Measurements from ENCODE around the gene SMAD2.

Gene SMAD2

DNA sequence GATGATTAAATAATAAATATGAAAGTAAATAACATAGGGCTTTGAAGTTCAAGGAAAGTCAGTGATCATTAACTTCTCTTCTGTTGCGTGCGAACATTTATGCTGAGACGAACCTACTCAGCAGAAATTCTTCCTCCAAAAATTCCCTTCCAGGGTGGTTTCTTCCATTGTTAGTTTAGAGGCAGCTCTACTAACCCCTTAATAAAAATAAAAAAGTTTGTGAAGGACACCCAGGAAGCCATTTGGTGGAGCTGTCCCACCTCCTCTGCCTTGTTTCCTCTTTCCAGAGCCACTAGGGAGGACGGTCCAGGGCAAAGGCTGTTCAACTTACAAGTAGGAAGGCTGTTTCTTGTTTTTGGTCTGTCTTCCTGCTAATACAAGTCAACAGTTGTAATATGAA is 2.1 kb upstream of the SMAD2 start:
- in situ Hi-C loops (cut with MboI; ENCODE audit: low sequenced_read_pairs): loop anchor here (10.0 kb wide), 1 partner anchor 82 kb away; no protein-coding TSS in a partner anchor

DNA sequence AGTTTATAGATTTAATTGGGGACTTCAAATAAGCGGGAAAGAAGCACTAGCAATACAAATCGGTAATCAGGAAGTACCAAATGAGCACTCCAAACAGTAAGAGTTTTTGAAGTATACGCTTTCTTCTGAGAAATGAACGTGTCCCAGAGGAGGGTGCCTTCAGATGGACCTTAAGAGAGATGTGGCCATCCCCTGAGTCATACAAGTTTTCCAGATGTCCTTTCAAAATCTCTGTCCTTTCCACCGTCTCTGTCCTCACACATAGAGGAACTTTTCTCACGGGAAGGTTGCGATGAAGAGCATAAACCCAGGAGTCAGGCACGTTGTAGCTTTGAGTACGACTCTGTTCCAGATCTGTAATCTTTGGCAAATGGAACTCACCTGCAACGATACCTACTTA is 1.7 kb upstream of the SMAD2 start:
- in situ Hi-C loops (cut with MboI; ENCODE audit: low sequenced_read_pairs): loop anchor here (10.0 kb wide), 1 partner anchor 83 kb away; no protein-coding TSS in a partner anchor

DNA sequence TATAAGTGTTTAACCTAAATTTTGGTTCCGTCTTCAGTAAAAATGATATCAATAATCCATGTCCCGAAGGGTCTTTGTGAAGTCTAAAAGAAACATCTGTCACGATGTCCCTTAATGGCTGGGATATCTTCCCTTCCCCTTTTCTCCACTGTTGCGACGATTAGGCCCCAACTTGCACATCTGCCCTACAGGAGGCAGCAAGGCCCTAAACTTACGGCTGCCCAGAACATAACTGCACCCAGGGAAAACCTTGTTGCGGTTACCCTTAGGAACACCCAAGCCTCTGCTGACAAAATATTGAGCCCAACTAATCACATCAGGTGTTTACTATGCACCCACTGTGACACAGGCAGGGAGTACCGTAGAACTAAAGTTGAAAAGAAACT is 1.3 kb upstream of the SMAD2 start:
- in situ Hi-C loops (cut with MboI; ENCODE audit: low sequenced_read_pairs): loop anchor here (10.0 kb wide), 1 partner anchor 83 kb away; no protein-coding TSS in a partner anchor

DNA sequence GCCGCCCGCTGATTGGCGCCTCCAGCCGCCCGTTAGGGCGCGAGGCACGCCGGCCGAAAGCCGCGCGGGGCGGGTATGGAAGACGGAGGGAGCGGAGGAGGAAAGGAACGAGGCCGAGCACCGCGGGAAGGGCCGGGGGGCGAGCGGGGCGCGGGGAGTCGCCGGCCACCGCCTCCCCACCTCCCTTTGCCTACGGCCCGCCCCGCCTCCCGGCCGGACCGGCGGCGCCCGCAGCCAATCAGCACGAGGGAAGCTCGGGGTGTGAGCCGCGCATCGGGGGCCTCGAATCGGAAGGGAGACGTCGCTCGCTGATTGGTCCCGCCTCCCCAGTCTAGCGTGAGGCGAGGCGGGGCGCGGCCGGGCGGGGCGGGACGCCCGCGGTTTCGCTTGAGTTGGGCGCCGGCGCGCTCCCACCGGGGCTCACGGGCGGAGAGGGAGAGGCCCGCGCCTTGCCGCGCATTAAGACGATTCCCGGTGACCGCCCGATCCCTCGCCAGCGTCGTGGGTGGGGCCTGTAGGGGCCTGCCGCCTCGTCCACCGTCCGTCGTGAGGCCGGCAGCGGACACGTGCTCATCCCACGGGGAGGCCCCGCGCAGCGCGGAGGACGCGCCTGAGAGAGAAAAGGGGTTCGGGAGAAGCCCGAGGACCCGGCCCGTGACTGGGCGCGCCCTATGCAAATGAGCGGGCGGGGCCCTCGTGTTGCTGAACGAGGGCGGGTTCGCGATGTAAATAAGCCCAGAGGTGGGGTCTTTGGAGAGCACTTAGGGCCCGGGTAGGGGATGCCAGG is 665 bp upstream of the SMAD2 start:
- in situ Hi-C loops (cut with MboI; ENCODE audit: low sequenced_read_pairs): loop anchor here (10.0 kb wide), 1 partner anchor 84 kb away; no protein-coding TSS in a partner anchor

DNA sequence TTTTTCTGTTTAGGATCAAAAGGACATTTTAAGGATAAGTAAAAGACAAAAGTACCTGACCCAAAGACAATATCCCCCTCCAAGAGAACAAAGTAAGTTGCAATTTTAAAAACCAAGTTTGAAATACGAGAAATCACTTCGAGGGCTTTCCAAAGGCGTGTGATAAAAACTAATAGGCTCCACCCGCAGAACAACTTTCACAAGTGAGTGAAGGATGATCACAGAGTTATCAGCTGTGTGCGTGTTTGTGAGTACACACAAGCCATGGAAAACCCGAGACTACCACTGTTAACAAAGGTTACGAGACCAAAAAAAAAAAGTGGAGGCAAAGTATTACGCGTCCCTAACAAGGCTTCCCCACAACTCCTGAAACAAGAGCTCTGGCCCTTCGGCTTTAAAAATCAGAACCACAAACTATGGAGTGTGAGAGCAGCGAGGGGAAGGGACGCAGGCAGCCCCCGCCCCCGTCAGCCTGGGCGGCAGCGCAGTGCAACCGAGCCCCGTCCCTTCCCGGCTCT is 719 bp downstream of the SMAD2 start:
- in situ Hi-C loops (cut with MboI; ENCODE audit: low sequenced_read_pairs): loop anchor here (10.0 kb wide), 1 partner anchor 85 kb away; no protein-coding TSS in a partner anchor

DNA sequence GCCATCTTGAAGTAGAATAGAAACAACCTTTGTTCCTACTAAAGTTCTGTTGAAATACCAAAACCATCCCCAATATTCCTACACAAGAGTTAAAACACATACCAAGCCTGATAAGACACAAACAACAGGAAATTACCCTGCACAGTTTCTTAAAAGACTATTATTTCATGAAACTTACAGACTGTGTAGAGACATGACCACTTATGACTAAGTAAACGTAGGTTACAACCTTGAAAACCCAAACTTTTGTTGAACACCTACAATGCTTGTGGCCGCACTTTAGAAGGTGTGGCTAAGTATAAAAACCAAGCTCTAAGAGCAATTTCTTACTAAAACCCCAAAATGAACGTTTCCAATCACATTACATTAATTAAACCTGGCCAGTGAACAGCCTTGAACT is 2.0 kb downstream of the SMAD2 start:
- in situ Hi-C loops (cut with MboI; ENCODE audit: low sequenced_read_pairs): no loop called here

DNA sequence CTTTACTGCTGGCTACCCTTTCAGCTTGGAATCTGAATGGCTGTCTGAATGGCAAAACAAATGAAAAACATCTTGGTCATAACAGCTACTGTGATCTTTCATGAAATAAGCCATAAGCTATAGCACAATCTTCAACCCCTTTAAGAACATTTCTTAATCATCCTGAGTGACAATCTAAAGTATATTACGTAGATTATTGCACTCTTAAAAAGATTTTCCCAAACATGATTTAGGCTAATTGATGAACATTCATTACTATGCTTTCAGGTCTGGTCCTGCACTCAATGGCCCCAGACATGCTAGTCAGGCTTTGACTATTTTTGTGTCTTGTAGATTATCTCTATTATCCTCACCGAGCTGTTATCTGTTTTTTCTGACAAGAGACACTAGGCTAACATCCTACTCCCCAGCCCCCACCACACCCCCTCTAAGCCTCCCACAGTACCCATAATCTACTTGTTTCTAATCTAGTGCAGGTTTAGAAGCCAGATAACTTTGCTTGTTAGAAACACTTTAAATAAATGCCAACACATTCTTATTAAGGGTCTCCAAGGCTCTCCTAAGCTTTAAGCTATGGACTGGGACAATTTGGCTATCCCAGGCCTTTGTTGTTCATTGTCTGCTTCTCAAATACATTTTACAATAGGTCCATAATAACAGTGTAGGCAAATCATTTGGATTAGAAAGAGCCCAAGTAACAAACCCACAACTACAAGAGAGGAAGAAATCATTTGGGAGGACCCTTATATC is 4.2 kb downstream of the SMAD2 start:
- in situ Hi-C loops (cut with MboI; ENCODE audit: low sequenced_read_pairs): no loop called here

DNA sequence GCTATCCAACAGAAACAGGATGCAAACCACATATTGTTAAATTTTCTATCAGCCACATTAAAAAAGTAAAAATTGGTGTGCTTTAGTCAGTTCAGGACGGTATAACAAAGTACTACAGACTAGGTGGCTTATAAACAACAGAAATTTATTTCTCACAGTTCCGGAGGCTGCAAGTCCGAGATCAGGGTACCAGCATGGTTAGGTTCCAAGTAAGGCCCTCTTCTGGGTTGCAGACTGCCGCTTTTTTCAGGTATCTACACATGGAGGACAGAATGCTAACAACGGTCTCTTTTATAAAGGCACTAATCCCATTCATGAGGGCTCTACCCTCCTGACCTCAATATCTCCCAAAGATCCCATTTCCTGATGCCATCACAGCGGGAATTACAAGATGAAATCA is 10.5 kb downstream of the SMAD2 start:
- in situ Hi-C loops (cut with MboI; ENCODE audit: low sequenced_read_pairs): no loop called here

DNA sequence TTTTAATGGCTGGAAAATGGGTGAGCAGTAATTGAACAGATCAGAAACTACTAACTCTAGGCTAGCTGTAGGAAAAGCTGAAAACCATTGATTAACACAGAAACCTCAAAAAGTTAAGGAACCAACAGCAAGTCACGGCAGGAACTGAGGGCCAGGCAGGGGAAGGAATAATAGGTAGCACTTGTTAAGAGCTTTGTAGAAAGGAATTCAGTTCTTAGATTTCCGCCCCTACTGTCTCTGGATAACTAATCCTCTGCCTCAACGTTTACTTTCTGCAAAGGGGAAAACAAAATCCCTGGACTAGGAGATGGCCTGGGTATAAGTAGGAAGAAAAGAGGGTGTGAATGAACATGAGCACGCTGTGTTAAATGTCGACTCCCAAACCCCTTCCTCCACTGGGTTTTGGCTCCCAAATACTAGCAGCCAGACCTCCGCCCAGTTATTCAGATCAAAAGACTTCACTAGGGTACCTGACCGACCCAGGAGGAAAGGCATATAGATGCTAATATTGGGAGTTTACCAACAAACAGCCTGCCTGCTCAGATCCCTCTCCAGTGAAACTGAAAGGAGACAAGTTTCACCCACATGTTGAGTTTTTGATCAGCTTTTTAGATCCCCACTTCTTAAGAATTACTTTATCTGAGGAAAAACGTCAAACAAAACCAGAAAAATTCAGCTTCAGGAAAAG is 12.4 kb downstream of the SMAD2 start:
- in situ Hi-C loops (cut with MboI; ENCODE audit: low sequenced_read_pairs): no loop called here

DNA sequence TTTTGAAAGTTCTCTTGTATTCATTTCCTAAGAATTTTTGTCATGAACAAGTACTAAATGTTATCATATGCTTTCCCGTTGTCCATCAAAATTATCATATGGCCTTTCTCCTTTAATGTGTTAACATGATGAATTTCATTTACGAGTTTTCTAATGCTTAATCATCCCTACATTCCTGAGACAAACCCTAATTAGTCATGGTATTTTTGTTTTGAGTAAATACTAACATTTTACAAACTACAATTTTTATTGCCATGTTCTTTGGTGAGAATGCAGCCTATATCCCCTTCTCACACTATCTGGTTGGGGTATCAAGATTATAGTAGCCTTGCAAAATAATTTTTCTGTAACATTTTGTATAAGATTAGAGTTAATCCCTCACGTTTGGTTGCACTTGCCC is 14.5 kb downstream of the SMAD2 start:
- in situ Hi-C loops (cut with MboI; ENCODE audit: low sequenced_read_pairs): no loop called here

DNA sequence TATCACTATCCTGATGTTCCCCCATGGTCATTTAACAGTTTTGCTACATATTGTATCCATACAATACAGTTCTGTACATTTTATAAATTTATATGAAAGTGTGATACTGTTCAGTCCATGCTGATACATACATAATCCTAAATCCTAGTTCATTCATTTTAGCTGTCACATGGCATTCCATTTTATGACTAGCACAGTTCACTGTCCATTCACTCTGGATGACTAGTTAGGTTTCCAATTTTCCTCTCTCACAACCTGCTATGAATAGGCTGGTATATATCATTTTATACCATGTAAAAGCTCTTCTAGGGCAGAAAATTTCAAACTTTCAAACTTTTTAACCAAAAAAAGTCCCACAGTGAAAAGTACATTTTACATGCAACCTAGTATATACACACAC is 15.2 kb downstream of the SMAD2 start:
- in situ Hi-C loops (cut with MboI; ENCODE audit: low sequenced_read_pairs): no loop called here

DNA sequence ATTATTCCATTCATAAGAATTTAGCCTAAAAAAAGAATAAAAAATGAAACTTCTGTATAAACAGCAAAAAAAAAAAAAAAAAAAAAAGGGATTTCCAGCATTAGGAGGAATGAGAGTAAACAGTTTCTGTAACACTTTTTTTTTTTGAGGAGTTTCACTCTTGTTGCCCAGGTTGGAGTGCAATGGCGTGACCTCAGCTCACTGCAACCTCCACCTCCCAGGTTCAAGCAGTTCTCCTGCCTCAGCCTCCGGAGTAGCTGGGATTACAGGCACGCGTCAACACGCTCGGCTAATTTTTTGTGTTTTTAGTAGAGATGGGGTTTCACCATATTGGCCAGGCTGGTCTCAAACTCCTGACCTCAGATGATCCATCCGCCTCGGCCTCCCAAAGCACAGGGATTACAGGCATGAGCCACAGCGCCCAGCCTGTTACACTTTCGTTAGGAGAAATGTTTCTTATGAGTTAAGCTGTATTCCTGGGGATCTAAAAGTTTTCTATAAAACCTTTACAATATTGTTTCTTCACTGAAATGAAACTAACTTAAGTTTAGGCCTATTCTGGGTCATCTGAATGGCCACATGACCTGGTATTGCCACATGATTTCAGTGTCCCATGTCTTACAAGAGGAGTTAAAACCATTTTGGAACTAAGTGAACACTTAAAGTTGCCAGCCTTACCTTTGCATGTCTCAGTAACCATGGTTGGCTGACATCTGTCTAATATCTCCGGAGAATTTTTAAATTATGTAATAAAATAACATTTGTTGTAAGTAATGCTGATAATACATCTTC is 17.5 kb downstream of the SMAD2 start:
- in situ Hi-C loops (cut with MboI; ENCODE audit: low sequenced_read_pairs): no loop called here

DNA sequence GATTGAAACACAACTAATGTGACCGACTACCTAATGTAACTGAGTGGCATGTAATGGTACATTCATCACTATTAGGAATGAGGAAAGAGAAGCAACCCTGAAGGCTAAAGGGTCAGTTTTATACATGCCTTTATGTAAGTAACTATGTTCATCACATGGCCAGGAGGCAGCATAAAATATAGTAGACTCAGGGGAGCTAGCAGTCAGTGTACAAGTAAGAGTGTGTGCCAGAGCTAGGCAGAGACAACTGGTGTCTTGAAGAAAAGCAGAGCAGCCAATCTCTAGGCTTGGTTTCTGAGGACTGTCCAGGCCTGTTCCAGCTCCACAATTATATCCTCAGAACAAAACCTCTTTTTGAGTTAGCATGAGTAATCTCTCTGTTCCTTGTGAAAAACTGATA is 18.1 kb downstream of the SMAD2 start:
- in situ Hi-C loops (cut with MboI; ENCODE audit: low sequenced_read_pairs): no loop called here

DNA sequence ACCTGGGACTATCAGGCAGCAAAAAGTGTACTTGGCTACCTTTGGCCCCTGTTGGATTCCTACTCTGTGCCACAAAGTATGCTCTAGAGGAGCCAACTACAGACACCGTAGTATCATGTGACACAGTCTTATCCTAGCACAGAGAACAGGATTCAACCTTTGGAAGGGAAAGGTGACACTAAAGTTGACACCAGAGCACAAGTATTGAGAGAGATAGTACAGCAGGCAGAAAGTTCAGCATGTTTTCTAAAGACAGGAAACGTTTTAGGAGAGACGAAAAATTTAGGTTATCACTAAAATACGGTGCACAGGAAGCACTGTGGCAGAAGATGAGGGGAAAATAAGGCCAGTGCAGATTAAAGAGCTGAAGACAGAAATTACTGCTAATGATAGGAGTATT is 18.6 kb downstream of the SMAD2 start:
- in situ Hi-C loops (cut with MboI; ENCODE audit: low sequenced_read_pairs): no loop called here

DNA sequence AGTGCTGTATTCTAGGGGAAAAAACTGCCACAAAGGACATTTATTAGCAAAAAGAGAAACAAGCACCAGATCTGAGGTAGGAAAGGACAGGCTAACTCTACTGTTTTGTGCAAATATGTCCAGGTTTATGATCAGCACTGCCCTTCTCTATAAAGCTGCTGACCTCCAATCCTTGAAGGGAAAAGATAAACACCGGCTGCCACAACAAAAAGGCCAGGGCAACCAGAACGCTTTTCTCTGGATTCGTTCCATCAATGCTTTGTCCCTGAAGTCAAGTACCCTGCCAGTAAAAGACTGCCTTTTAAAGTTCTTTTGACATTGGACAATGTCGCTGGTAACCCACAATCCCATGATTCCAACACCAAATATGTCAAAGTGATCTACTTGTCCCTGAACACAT is 21.0 kb downstream of the SMAD2 start:
- in situ Hi-C loops (cut with MboI; ENCODE audit: low sequenced_read_pairs): no loop called here

DNA sequence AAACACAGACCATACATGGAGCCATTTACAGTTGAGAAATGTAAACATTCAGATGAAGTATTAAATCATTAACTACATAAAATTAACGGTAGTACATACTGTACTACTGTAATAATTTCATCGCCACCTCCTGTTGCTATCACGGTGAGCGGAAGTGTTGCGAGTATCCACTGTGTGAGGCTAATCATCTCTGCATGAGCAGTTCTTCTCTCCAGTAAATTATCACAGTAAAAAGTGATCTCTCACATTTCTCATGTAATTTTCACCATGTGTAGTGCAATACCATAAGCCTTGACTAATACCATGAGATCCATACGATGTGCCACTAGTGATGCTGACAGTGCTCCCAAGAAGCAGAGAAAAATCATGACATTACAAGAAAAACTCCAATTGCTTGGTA is 21.9 kb downstream of the SMAD2 start:
- in situ Hi-C loops (cut with MboI; ENCODE audit: low sequenced_read_pairs): no loop called here

DNA sequence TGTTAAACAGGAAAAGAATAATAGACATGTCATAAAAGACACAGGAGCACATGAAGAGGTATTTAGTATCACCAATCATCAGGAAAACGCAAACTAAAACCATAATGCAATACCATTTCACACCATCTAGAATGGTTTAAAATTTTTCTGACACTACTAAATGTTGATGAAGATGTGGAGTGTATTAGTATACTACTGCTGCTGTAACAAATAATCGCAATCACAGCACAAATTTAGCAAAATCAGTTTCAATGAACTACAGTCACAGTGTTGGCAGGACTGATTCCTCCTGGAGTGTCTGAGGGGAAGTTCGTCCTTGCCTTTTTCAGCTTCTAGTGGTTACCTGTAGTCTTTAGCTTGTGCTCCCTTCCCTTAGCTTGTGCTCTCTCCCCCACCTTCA is 24.1 kb downstream of the SMAD2 start:
- in situ Hi-C loops (cut with MboI; ENCODE audit: low sequenced_read_pairs): no loop called here

DNA sequence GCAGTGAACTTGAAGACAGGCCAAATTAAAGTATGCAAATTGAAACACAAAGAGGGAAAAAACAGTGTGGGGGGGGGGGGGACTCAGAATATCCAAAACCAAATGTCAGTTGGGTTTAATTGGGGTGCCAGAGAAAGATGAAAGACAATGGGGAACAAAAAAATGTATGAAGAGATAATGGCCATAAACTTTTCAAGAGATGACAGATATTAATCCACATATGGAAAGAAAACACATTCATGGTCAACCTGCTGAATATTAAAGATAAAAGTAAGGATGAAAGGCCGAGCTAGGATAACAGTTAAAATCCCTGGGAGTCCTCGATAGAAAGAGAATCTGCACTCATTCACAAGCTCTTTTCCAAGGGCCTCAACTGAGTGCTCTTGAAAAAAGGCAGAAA is 26.6 kb downstream of the SMAD2 start:
- in situ Hi-C loops (cut with MboI; ENCODE audit: low sequenced_read_pairs): no loop called here

DNA sequence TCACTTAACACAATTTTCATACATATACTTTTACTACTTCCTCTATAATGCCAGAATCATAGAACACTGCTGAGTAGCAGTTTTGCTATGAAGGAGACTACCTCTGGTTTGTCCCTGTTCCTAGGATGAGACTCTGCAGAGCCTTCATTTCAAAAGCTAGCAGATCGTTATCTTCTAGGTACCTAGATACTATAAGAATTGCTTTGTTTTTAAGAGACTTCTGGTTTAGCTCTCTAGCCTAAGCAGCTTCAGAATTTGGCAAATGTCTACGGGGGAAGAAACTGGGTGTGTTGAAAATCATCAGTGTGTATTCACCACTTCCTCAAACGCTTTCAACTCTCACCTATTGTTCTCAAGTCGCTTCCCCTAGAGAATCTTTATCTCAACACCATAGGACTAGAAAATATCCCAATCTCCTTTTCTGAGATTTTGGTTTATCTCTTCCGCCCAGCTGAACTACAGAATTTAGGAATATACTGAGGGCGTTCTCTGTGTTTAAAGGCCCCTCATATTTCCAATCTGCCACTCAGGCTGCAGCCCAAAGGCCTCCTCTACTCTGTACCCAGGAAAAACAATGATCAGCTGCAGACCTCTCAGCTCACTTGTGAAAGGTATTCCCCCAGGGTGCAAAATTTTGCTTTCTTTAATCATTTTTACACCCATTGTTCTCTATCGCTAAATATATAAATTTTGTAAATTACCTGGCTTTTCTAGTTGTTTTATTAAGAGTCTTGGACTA is 28.7 kb downstream of the SMAD2 start:
- in situ Hi-C loops (cut with MboI; ENCODE audit: low sequenced_read_pairs): no loop called here

Measured in HL-60/S4 (cell line).